ENCODE data around the gene ZDHHC24. TPM values are rescaled to one million over a fixed set of nuclear protein-coding genes. Genes with fewer than 3 reads are reported as not detected.

The ZDHHC24 gene
- total and polyA plus RNA-seq, 10 of the 15 experiments (the other 5 are each of a cell fraction or from before 2014, with no cell fraction given), result 0.86 to 17.5 (median 6.8) TPM

GRCh38 chr11:66529655-66530054 is 16.2 kb downstream of the ZDHHC24 start:
- Histone ChIP-seq H3K4me2 (ENCODE audit: control insufficient read depth, insufficient read depth) (no peak overlapping the region), H3K4me3 (no peak overlapping the region), H2AFZ (ENCODE audit: control insufficient read depth, low read depth, low read length) (no peak overlapping the region), H3K36me3 (ENCODE audit: control insufficient read depth in 2 of 2, insufficient read depth in 2 of 2, low read length in 1 of 2) (no peaks in the 10 kb centered on the region), H3K4me1 (ENCODE audit: control insufficient read depth, insufficient read depth, low read length) (no peaks in the 10 kb centered on the region), H3K9me3 (replicated peaks; ENCODE audit: control insufficient read depth, insufficient read depth, low read length) (no peaks in the 10 kb centered on the region), H3K27me3 (replicated peaks in 1 of 2; ENCODE audit: control insufficient read depth in 2 of 2, insufficient read depth in 2 of 2, low read length in 1 of 2) (no peaks in the 10 kb centered on the region), H3K79me2 (ENCODE audit: control insufficient read depth, insufficient read depth, low read length) (no peaks in the 10 kb centered on the region), H3K27ac (ENCODE audit: control insufficient read depth, insufficient read depth) (no peak overlapping the region), H3K9ac (ENCODE audit: control insufficient read depth, insufficient read depth, low read length) (no peak overlapping the region), H4K20me1 (ENCODE audit: control insufficient read depth, insufficient read depth) (no peaks in the 10 kb centered on the region)
- ChIA-PET CTCF (interaction anchor here (0.7 kb wide), 1 partner anchor 139 kb away, joined by 3 read pairs; no protein-coding TSS in a partner anchor), POLR2A (no interaction called here), SMC1A (ENCODE audit: uncharacterized antibody, unreplicated experiment) (no interaction called here), RAD21 (ENCODE audit: unreplicated experiment) (no interaction called here)
- DNase-seq (ENCODE audit: low read depth, low spot score) (no peak), FAIRE-seq (no peak), ATAC-seq (no peak)
- intact Hi-C loops (cut with micrococcal nuclease; ENCODE audit: unreplicated experiment) (no loop called here), in situ Hi-C loops (cut with MboI) (no loop called here)
- WGBS (ENCODE audit: insufficient coverage, insufficient replicate concordance, low lambda C conversion rate, missing lambda C conversion rate), result 73% methylated on average over 13 of the region's 13 CpGs
- BruUV-seq (replicated peaks), result no TSS peak
- TF ChIP-seq REST (IDR thresholded peaks at IDR 0.05; ENCODE audit: low read depth, low read length), result no peak
- no peak for TF ChIP-seq ATF7 (IDR thresholded peaks at IDR 0.05; ENCODE audit: low read depth)
- TF ChIP-seq NR2C1 (IDR thresholded peaks at IDR 0.05), result no peak
- TF ChIP-seq POLR2A (IDR thresholded peaks at IDR 0.05; ENCODE audit: low read depth, low read length), result peak; percentile 13; the same call in 1 of the 2 replicates
- no peak for TF ChIP-seq TAF1 (IDR thresholded peaks at IDR 0.05; ENCODE audit: borderline replicate concordance, low read depth, low read length)

DNA sequence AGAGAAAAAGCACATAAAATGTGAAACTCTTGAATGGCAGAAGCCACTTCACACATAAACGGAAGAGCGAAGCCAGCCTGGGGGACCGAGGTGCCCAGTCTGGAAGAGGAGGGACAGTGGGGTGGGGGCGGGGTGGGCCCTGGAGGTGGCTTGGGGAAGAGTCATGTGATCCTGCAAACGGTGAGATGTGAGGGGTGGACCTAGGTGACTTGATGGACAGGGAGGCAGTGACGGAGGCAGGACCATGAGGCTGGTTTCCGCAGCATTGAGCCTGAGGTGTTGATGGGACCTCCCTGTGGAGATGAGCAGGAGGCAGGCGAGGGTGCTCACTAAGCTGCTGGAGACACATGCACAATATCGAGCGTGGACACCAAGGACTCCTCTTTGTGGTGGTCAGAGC is 16.8 kb downstream of the ZDHHC24 start:
- no peak for DNase-seq (ENCODE audit: low read depth, low spot score)
- Histone ChIP-seq H4K20me1 (ENCODE audit: control insufficient read depth, insufficient read depth) (no peaks in the 10 kb centered on the region), H3K4me3 (no peak overlapping the region), H3K4me1 (ENCODE audit: control insufficient read depth, insufficient read depth, low read length) (no peaks in the 10 kb centered on the region), H3K79me2 (ENCODE audit: control insufficient read depth, insufficient read depth, low read length) (no peaks in the 10 kb centered on the region), H3K27ac (ENCODE audit: control insufficient read depth, insufficient read depth) (no peak overlapping the region), H3K36me3 (ENCODE audit: control insufficient read depth in 2 of 2, insufficient read depth in 2 of 2, low read length in 1 of 2) (no peaks in the 10 kb centered on the region), H3K9me3 (replicated peaks; ENCODE audit: control insufficient read depth, insufficient read depth, low read length) (no peaks in the 10 kb centered on the region), H3K4me2 (ENCODE audit: control insufficient read depth, insufficient read depth) (no peak overlapping the region), H3K9ac (ENCODE audit: control insufficient read depth, insufficient read depth, low read length) (no peak overlapping the region), H2AFZ (ENCODE audit: control insufficient read depth, low read depth, low read length) (no peak overlapping the region), H3K27me3 (replicated peaks in 1 of 2; ENCODE audit: control insufficient read depth in 2 of 2, insufficient read depth in 2 of 2, low read length in 1 of 2) (no peaks in the 10 kb centered on the region)
- in situ Hi-C loops (cut with MboI) (no loop called here), intact Hi-C loops (cut with micrococcal nuclease; ENCODE audit: unreplicated experiment) (no loop called here)
- SMC1A ChIA-PET (ENCODE audit: uncharacterized antibody, unreplicated experiment), result no interaction called here
- WGBS (ENCODE audit: insufficient coverage, insufficient replicate concordance, low lambda C conversion rate, missing lambda C conversion rate), result 73% methylated on average over 9 of the region's 10 CpGs
- TF ChIP-seq STAT1 (conservative IDR thresholded peaks at IDR 0.05) (no peak), CHD2 (IDR thresholded peaks at IDR 0.05; ENCODE audit: borderline replicate concordance, low read depth, low read length) (no peak), BHLHE40 (IDR thresholded peaks at IDR 0.05; ENCODE audit: borderline replicate concordance in 1 of 2, low read depth in 2 of 2, low read length in 1 of 2) (no peak), CBFB (IDR thresholded peaks at IDR 0.05; ENCODE audit: low read depth) (no peak), RFX5 (IDR thresholded peaks at IDR 0.05; ENCODE audit: low read depth, low read length) (no peak), GATAD2B (conservative IDR thresholded peaks at IDR 0.05; ENCODE audit: low read depth) (no peak), SPI1 (IDR thresholded peaks at IDR 0.05; ENCODE audit: borderline replicate concordance, insufficient read depth, low read depth, low read length) (no peak), IRF4 (IDR thresholded peaks at IDR 0.05; ENCODE audit: low read depth, low read length) (no peak), KLF5 (IDR thresholded peaks at IDR 0.05; ENCODE audit: partially characterized antibody) (no peak), ZNF217 (IDR thresholded peaks at IDR 0.05) (no peak)
- BruUV-seq (replicated peaks), result no TSS peak
- RAD21 ChIA-PET (ENCODE audit: unreplicated experiment), result no interaction called here
- POLR2A ChIA-PET, result no interaction called here
- FAIRE-seq, result no peak
- CTCF ChIA-PET, result no interaction called here
- no peak for ATAC-seq

All from GM12878 (cell line).